ENCODE measurements around the gene POLR2L. TPM values are rescaled to one million over a fixed set of nuclear protein-coding genes. Genes with fewer than 3 reads are reported as not detected.

POLR2L gene
- total RNA-seq, 6 donors from 2014 or later = 34.1 to 168 (median 102) TPM

DNA sequence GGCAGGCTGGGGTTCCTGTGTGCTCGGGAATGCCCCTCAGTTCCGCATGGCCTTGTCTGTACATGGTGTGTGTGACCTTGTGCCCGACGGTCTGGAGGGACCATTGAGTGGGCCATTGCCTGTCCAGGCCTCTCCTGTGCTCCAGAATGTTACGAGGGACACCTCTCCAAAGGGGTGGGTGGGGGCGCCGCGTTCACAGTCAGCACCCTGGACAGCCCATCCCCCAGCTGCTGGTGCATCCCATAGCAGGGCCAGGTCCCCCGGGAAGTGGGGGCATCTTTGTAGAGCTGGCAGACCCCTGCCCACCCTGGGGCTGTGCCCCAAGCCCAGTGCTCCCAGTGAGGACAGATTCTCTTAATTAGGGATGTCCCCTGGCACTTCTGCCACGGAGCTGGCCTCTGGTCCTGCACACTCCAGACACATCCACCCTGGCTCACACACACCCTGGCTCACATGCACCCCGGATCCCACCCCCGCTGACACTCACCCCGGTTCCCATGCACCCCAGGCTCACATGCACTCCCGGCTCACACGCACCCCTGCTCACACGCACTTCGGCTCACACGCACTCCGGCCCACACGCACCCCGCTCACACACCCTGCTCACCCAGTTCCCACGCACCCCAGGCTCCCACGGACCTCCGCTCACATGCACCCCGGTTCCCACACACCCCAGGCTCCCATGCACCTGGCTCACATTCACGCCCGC, 15.9 kb upstream of the POLR2L start:
- no peak overlapping the region for H3K4me3 ChIP-seq
- H3K27ac ChIP-seq = no peak overlapping the region
- no peak for TF ChIP-seq EP300 (IDR thresholded peaks at IDR 0.05)
- DNase-seq (peak in 1 of 2 donors; percentile 63), ATAC-seq (ENCODE audit: low FRiP score in 2 of 2) (no peak)
- no peaks in the 10 kb centered on the region for H3K9me3 ChIP-seq
- 84 to 85% methylated on average over 21 to 22 of the region's 27 CpGs for WGBS, 2 donors
- peaks cover 0 to 26% (median 11%) of the 10 kb centered on the region in 4 donors for H3K36me3 ChIP-seq
- H3K27me3 ChIP-seq = no peaks in the 10 kb centered on the region
- H3K4me1 ChIP-seq = peaks cover 7 to 29% (median 12%) of the 10 kb centered on the region in 4 donors

DNA sequence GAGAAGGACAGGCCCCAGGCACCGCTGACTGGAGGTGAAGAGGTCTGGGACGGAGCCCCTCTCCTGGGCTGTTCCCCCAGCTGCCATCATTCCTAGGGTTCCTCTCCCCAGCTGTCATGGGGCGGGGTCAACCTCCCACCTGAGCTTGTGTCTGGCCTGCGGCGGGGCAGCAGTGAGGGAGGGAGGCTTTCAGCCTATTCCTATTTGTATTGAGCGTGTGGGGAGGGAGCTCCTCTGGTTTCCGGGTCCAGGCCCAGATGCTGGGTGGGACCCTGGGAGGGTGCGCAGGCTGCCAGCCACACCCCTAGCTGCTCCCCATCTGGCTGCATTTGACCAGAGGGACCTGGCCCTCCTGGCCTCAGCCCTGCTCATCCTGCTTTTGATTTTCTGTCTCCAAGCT, 14.1 kb upstream of the POLR2L start:
- DNase-seq (peak in 1 of 2 donors; percentile 47), ATAC-seq (ENCODE audit: low FRiP score in 2 of 2) (no peak)
- 78 to 82% methylated on average over 8 of the region's 8 CpGs for WGBS, 2 donors

DNA sequence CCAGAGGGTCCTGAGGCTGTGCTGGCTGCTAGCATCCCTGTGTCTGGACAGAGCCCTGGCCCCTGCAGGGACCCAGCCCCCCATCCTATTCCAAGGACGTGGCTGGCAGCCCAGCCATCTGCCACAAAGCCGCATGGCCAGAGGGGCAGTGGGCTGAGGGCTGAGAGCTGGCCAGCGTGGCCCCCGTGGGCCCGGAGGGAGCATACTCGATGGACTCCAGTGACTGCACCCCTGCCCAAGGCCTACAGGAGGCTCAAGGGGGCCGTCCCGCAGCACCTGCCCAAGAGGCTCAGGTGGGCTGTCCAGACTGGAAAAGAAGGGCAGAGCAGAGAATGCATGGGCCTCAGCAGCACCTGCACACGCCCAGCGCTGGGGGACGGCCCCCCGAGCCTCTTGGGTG, 13.5 kb upstream of the POLR2L start:
- no peaks in the 10 kb centered on the region for H3K27me3 ChIP-seq
- no peak overlapping the region for H3K4me3 ChIP-seq
- no peak for ATAC-seq (ENCODE audit: low FRiP score in 2 of 2)
- H3K36me3 ChIP-seq = peaks cover 0 to 24% (median 8%) of the 10 kb centered on the region in 4 donors
- H3K4me1 ChIP-seq = peaks cover 7 to 37% (median 12%) of the 10 kb centered on the region in 4 donors
- 87 to 92% methylated on average over 6 of the region's 12 CpGs for WGBS, 2 donors
- no peaks in the 10 kb centered on the region for H3K9me3 ChIP-seq
- peak overlapping the region in 1 of 4 donors; percentile 2 for H3K27ac ChIP-seq
- TF ChIP-seq POLR2A (IDR thresholded peaks at IDR 0.05) = no peak
- TF ChIP-seq POLR2AphosphoS5 (IDR thresholded peaks at IDR 0.05) = no peak
- no peak for TF ChIP-seq EP300 (IDR thresholded peaks at IDR 0.05)
- TF ChIP-seq, protein P1, sequence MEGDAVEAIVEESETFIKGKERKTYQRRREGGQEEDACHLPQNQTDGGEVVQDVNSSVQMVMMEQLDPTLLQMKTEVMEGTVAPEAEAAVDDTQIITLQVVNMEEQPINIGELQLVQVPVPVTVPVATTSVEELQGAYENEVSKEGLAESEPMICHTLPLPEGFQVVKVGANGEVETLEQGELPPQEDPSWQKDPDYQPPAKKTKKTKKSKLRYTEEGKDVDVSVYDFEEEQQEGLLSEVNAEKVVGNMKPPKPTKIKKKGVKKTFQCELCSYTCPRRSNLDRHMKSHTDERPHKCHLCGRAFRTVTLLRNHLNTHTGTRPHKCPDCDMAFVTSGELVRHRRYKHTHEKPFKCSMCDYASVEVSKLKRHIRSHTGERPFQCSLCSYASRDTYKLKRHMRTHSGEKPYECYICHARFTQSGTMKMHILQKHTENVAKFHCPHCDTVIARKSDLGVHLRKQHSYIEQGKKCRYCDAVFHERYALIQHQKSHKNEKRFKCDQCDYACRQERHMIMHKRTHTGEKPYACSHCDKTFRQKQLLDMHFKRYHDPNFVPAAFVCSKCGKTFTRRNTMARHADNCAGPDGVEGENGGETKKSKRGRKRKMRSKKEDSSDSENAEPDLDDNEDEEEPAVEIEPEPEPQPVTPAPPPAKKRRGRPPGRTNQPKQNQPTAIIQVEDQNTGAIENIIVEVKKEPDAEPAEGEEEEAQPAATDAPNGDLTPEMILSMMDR (IDR thresholded peaks at IDR 0.05) = no peak
- DNase-seq = peak in 1 of 2 donors; percentile 79

More for the DNA sequence above, 14.1 kb upstream of the POLR2L start:
- H3K4me1 ChIP-seq = peaks cover 7 to 31% (median 12%) of the 10 kb centered on the region in 4 donors
- H3K27me3 ChIP-seq = no peaks in the 10 kb centered on the region
- H3K9me3 ChIP-seq = no peaks in the 10 kb centered on the region
- TF ChIP-seq EP300 (IDR thresholded peaks at IDR 0.05) (no peak), POLR2A (IDR thresholded peaks at IDR 0.05) (no peak), POLR2AphosphoS5 (IDR thresholded peaks at IDR 0.05) (no peak)
- TF ChIP-seq, protein P1 (IDR thresholded peaks at IDR 0.05) = no peak
- H3K36me3 ChIP-seq = peaks cover 0 to 23% (median 5%) of the 10 kb centered on the region in 4 donors
- H3K4me3 ChIP-seq = no peak overlapping the region
- peak overlapping the region in 1 of 4 donors; percentile 2 for H3K27ac ChIP-seq

DNA sequence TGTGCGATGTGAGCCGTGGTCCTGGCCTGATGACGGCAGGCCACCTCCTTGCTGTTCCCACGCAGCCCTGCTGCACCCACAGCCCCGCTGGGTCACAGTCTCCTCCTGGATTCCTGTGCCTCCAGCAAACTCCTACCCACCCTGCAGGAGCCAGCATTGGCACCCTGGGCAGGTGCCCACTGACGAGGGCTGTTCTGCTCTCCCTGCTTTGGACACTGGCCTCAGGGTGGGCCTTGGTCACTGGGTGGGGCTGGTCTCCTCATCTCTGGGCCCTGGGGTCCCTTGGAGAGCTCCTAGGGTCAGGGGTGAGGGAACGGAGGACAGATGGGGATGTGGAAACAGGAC, 13.0 kb upstream of the POLR2L start:
- H3K36me3 ChIP-seq = peaks cover 0 to 29% (median 12%) of the 10 kb centered on the region in 4 donors
- H3K4me1 ChIP-seq = peaks cover 9 to 41% (median 12%) of the 10 kb centered on the region in 4 donors
- DNase-seq (no peak), ATAC-seq (ENCODE audit: low FRiP score in 2 of 2) (no peak)
- no peaks in the 10 kb centered on the region for H3K27me3 ChIP-seq
- H3K9me3 ChIP-seq = no peaks in the 10 kb centered on the region
- 73 to 91% methylated on average over 5 to 7 of the region's 7 CpGs for WGBS, 2 donors
- TF ChIP-seq EP300 (IDR thresholded peaks at IDR 0.05) = no peak
- TF ChIP-seq POLR2A (IDR thresholded peaks at IDR 0.05) = no peak
- TF ChIP-seq, protein P1 (IDR thresholded peaks at IDR 0.05) = no peak
- TF ChIP-seq POLR2AphosphoS5 (IDR thresholded peaks at IDR 0.05) = no peak
- no peak overlapping the region for H3K27ac ChIP-seq
- no peak overlapping the region for H3K4me3 ChIP-seq

DNA sequence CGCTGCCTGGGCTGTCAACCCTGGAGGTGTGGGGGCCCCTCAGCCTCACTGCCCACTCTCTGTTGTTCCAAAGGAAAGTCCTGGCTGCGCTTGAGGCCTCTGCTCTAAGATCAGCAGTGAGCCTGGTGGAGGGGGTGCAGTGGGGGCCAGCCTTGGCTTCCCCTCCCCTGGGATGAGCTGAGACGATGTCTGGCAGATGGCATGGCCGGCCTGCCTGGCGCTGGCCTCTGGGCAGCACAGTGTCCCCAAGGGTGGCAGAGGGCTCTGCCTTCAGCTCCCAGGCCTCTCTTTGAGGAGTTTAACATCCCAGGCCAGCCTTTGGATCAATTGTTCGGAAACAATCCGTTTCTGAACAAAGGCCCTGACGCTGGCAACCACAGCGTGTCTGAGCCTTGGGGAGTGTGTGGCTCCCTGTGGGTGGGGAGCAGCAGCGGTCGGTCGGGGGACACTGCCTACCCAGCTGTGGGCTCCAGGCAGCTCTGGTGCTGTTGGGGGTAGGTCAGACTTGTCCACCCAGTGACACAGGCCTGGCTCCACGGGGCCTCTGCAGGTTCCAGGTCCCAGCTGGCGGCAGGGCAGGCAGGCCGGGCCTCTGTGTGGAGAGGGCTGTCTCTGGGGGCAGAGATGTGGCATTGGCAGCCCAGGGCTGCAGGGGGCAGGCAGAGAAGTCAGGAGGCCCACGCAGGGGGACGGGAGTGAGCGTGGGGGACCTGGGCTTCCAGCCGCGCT, 12.4 kb upstream of the POLR2L start:
- Histone ChIP-seq H3K27ac (no peak overlapping the region), H3K9me3 (no peaks in the 10 kb centered on the region), H3K4me1 (peaks cover 5 to 41% (median 10%) of the 10 kb centered on the region in 4 donors), H3K4me3 (no peak overlapping the region), H3K36me3 (peaks cover 0 to 32% (median 15%) of the 10 kb centered on the region in 4 donors), H3K27me3 (no peaks in the 10 kb centered on the region)
- WGBS, 2 donors = 93 to 95% methylated on average over 4 to 17 of the region's 20 CpGs
- DNase-seq = peak in 1 of 2 donors; percentile 78
- no peak for TF ChIP-seq EP300 (IDR thresholded peaks at IDR 0.05)
- TF ChIP-seq, protein P1 (IDR thresholded peaks at IDR 0.05) = no peak
- TF ChIP-seq POLR2AphosphoS5 (IDR thresholded peaks at IDR 0.05) = no peak
- ATAC-seq (ENCODE audit: low FRiP score in 2 of 2) = no peak
